AG09319 (cell line): Measurements from ENCODE around the gene STK40.

ENCODE experiments used
- DNase-seq: peaks from one replicate; pipeline ENCODE4 v3.0.0-alpha.2; 2010; ENCODE audit warnings: low read depth; ENCODE audit errors: extremely low read depth
- TF ChIP-seq, protein P1 (sequence below): IDR thresholded peaks from 2 replicates; pipeline ENCODE4 v1.5.1; 2011; ENCODE audit warnings: low read depth, mild to moderate bottlenecking, inconsistent platforms, low read length, moderate library complexity

The STK40 gene

DNA sequence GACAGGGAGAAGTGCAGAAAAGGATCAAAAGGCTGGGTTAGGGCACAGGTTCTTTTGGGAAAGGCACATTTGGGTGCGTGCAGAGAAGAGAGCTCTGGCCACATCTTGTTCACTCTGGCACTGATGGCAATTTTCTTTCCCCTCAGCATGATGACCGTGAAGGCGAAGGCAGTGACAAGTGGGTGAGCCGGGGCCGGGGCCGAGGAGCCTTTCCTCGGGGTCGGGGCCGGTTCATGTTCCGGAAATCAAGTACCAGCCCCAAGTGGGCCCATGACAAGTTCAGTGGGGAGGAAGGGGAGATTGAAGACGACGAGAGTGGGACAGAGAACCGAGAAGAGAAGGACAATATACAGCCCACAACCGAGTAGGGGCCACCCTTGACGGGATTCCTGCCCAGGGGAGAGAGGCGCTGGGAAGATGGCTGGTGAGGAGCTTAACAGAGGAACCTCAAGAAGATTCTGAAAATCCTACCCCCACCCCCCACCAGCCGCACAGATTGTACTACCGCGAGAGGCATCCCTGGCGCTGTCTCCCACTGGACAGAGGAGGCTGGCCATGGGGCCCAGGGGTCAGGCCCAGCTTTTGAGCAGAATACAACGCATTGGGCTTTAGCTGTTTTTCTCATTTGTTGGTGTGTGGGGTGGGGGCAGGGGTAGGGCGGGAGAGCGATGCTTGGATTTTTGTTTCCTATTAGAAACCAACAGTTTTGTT, 81.9 kb downstream of the STK40 start:
- TF ChIP-seq, protein P1, sequence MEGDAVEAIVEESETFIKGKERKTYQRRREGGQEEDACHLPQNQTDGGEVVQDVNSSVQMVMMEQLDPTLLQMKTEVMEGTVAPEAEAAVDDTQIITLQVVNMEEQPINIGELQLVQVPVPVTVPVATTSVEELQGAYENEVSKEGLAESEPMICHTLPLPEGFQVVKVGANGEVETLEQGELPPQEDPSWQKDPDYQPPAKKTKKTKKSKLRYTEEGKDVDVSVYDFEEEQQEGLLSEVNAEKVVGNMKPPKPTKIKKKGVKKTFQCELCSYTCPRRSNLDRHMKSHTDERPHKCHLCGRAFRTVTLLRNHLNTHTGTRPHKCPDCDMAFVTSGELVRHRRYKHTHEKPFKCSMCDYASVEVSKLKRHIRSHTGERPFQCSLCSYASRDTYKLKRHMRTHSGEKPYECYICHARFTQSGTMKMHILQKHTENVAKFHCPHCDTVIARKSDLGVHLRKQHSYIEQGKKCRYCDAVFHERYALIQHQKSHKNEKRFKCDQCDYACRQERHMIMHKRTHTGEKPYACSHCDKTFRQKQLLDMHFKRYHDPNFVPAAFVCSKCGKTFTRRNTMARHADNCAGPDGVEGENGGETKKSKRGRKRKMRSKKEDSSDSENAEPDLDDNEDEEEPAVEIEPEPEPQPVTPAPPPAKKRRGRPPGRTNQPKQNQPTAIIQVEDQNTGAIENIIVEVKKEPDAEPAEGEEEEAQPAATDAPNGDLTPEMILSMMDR: no peak
- DNase-seq: no peak

DNA sequence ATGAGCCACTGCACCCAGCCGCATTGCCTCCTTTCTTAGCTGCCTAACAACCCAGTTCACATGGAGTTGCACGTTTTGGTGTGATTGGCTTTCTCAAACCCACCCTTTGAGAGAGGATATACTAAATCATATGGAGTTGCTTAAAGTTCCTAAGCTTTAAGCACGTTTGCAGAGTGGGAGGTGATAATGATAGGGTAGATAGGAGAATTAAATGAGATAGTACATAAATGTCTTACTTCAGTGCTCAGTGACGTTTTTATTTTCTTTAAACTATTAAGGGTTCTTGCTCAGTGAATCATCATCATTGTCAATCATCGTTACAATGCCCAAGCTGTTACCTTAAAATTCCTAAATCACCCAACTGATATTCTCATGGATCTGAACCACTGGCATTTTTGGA, 82.5 kb downstream of the STK40 start:
- TF ChIP-seq, protein P1: no peak
- no peak for DNase-seq

DNA sequence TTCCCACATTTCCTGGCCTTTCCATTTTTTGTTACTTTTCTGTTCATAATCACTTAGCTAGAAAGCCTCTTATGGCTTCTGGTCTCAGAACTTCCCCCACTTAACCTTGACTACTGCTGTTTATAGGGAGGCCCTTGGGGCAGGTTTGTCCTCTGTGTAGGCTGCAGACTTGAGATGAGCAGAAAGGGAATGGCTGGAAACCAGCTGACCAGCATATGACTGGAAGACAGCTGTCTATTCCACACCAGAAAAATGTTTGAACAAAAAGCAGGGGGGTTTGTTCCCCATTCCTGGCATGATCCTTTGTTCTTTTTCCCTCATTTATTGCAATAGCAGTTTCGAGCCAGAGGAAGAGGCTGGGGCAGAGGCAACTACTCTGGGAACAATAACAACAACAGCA, 84.5 kb downstream of the STK40 start:
- TF ChIP-seq, protein P1: no peak
- DNase-seq: no peak

DNA sequence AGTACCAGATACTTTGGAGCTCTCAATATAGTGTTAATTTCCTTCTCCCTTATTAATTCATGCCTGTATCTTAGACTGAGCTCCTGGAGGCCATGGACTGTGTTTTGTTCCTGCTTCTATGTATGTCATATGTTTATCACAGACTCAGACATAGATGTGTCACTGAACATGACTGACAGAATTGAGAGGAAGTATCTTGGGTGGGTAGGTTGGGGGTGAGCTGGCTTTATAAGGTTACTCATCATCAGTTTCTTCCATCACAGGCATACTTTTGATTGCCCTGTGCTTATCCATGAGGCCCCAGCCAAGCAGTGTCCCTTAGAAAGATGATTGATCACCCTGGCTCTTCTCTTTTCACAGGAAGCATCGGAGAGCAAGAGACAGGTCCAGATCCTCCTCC, 85.2 kb downstream of the STK40 start:
- DNase-seq: no peak
- TF ChIP-seq, protein P1: no peak

DNA sequence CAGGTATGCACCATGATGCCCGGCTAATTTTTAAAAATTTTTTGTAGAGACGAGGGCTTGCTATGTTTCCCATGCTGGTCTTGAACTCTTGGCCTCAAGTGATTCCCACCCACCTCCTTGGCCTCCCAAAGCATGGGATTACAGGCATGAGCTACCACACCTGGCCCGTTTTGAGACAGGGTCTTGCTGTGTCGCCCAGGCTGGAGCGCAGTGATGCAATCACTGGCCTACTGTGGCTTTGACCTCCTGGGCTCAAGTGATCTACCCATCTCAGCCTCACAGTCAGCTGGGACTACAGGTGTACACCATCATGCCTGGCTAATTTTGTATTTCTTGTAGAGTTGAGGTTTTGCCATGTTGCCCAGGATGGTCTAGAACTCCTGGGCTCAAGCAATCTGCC, 87.1 kb downstream of the STK40 start:
- TF ChIP-seq, protein P1: no peak
- DNase-seq: no peak

DNA sequence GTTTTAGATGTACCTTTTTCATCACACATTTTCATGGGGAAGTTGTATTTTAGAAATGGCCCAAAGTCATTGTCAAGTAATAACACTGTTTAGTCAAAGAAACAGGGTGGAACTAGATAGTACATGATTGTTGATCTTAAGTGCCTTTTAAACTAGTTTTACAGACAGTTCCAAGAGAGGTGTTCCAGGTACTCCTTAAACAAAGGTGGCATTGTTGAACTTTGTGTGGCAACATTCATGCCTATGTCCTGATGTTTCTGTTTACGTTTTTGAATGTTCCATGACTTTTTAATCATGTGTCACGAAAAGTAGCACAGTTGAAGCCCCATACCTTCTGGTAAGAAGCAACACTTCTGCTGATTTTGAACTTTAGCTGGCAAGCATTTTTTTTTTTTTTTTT, 88.7 kb downstream of the STK40 start:
- TF ChIP-seq, protein P1: no peak
- DNase-seq: no peak

DNA sequence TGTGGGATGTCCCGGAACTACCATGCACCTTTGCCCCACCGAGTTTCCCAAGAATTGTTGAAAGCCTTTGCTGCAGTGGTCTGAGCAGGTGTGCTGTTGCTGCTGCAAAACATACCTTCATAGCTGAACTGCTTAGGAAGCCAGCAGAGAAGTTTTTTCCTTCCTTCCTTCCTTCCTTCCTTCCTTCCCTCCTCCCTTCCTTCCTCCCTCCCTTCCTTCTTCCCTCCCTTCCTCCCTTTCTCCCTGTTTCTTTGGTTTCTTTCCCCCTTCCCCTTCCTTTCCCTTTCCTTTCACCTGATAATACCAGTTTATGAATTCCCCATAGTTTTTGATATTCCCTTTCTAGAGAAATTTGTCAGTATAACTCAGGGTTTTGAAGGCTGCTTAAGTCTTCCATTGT, 90.3 kb downstream of the STK40 start:
- no peak for DNase-seq
- TF ChIP-seq, protein P1: no peak
